Testis (tissue), 2 donors: ENCODE measurements around the gene CACNB1.

Experiments
- CTCF ChIP-seq, 3 experiments: fragments of 450-650 bp in 2 of 3; fragments of 200-600 bp in 1 of 3; sonication (generic) in 1 of 3; IDR thresholded peaks; one replicate each; pipeline ENCODE4 v1.5.1; 2016 to 2019; ENCODE audit warnings: antibody characterized with exemption in 3 of 3, mild to moderate bottlenecking in 2 of 3, moderate library complexity in 1 of 3
- POLR2A ChIP-seq: fragments of 450-650 bp; IDR thresholded peaks from one replicate; pipeline ENCODE4 v1.6.1; 2017; ENCODE audit warnings: antibody characterized with exemption, mild to moderate bottlenecking, moderate library complexity

- TF ChIP-seq CTCF (IDR thresholded peaks at IDR 0.05), result no peak
- TF ChIP-seq POLR2A, result no peak
Measured at GRCh38 chr17:39169518-39169917, 28.0 kb downstream of the CACNB1 start.
